AG04450 (cell line): ENCODE data around the gene EXOSC9. TPM values are rescaled to one million over a fixed set of nuclear protein-coding genes. Genes with fewer than 3 reads are reported as not detected.
A peak's percentile ranks its signal among the peaks of the same experiment; 100 is the strongest.

Experiments used
- CTCF ChIA-PET: fragments of 300-600, 350-600 bp; formaldehyde crosslinking; extraction: SDS; loops from one replicate; lab custom pipeline; 2022; ENCODE audit warnings: antibody characterized with exemption, inconsistent platforms; lab: Charles Lee
- POLR2A ChIA-PET: fragments of 350-600 bp; formaldehyde crosslinking; extraction: SDS; loops from one replicate; lab custom pipeline; 2021; ENCODE audit warnings: antibody characterized with exemption, inconsistent platforms; lab: Yijun Ruan, JAX
- DNase-seq: peaks from one replicate; pipeline ENCODE4 v3.0.0-alpha.2; 2011; ENCODE audit warnings: low read depth, low spot score
- H3K27ac ChIP-seq: one replicate; pipeline ENCODE4 v1.5.1; 2012; ENCODE audit warnings: low read depth, low read length, control low read depth
- H3K27me3 ChIP-seq: one replicate; pipeline ENCODE4 v1.6.0; 2012; ENCODE audit warnings: low read length; ENCODE audit not compliant: control insufficient read depth, insufficient read depth
- H3K4me3 ChIP-seq: 2 replicates; pipeline ENCODE4 v1.5.1; 2011; ENCODE audit warnings: mild to moderate bottlenecking, low read depth, low read length, control low read depth
- H3K9me3 ChIP-seq: 2 replicates; pipeline ENCODE4 v1.5.1; 2012; ENCODE audit warnings: low read length; ENCODE audit not compliant: control insufficient read depth, insufficient read depth
- CTCF ChIP-seq: IDR thresholded peaks from 2 replicates; pipeline ENCODE4 v1.5.1; 2011; ENCODE audit warnings: low read depth, low read length, control low read depth, inconsistent platforms
- polyA plus RNA-seq: library from polyadenylated mRNA; depleted of rRNA; stranded (reverse); fragments of >200 nt; gene quantifications from 2 replicates; pipeline ENCODE4 v1.2.3, GENCODE V29; 2011

EXOSC9 gene
- polyA plus RNA-seq, 1 experiment: 34.7 TPM

DNA sequence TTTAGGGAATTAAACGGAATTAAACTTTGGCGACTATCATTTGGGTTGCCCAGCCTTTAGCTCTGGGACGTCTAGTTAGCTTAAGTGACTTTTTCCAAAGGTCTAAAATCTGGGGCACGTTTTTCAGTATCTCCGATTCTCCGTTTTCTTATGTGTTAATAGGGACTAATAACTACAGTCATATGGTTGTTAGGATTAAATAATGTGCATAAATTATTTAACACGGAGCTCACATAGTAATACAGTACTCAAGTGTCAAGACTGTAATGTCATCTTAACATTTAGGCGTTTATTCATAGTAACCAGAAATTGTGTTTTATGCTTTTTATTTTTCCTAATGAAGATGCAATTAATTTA is 23.0 kb downstream of the EXOSC9 start:
- H3K9me3 ChIP-seq: no peaks in the 10 kb centered on the region
- POLR2A ChIA-PET: interaction anchor here (0.9 to 1.1 kb wide), 2 partner anchors 46 to 128 kb away, joined by 4 read pairs; partner anchors contain the start of gene BBS7
- peak overlapping the region; percentile 61 for H3K4me3 ChIP-seq
- H3K27me3 ChIP-seq: no peaks in the 10 kb centered on the region
- DNase-seq: no peak
- TF ChIP-seq CTCF: no peak
- H3K27ac ChIP-seq: no peak overlapping the region
- CTCF ChIA-PET: interaction anchor here (1.4 to 1.6 kb wide), 3 partner anchors 87 to 453 kb away, joined by 4 to 8 read pairs (median 7); no protein-coding TSS in a partner anchor

- no peak overlapping the region for H3K27ac ChIP-seq
- CTCF ChIA-PET: interaction anchor here (1.4 to 1.6 kb wide), 3 partner anchors 88 to 454 kb away, joined by 4 to 8 read pairs (median 7); no protein-coding TSS in a partner anchor
These were observed 23.8 kb downstream of the EXOSC9 start for GRCh38 chr4:121824950-121825349.

GRCh38 chr4:121827853-121828252 is 26.7 kb downstream of the EXOSC9 start:
- CTCF ChIA-PET: interaction anchor here (1.2 kb wide), 1 partner anchor 750 kb away, joined by 3 read pairs; no protein-coding TSS in a partner anchor
- DNase-seq: no peak
- no peaks in the 10 kb centered on the region for H3K9me3 ChIP-seq
- no peaks in the 10 kb centered on the region for H3K27me3 ChIP-seq
- no peak overlapping the region for H3K4me3 ChIP-seq
- TF ChIP-seq CTCF: no peak
- H3K27ac ChIP-seq: no peak overlapping the region
- POLR2A ChIA-PET: no interaction called here

More at GRCh38 chr4:121824950-121825349, 23.8 kb downstream of the EXOSC9 start:
- no peak overlapping the region for H3K4me3 ChIP-seq
- H3K27me3 ChIP-seq: no peaks in the 10 kb centered on the region
- DNase-seq: no peak
- POLR2A ChIA-PET: no interaction called here
- H3K9me3 ChIP-seq: no peaks in the 10 kb centered on the region
- no peak for TF ChIP-seq CTCF

DNA sequence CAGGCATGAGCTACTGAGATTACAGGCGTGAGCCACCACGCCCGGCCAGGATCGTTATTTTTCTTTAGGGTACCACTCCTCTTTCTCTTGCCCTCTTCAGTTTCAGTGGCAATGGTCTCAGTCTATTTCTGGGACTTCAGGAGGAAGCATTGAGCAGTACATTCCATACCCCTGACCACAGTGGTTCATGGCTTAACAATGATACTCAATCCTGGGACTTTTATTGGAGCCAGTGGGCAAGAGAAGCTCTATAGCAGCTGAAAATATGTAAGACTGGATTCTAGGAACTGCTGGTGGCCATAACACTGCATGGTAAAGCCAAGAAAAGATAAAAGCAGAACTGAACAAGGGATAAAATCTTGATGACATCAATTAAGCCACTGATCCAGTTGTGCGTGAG is 28.4 kb downstream of the EXOSC9 start:
- POLR2A ChIA-PET: no interaction called here
- CTCF ChIA-PET: no interaction called here

More for the DNA sequence above, 28.4 kb downstream of the EXOSC9 start:
- no peaks in the 10 kb centered on the region for H3K9me3 ChIP-seq
- DNase-seq: no peak
- H3K27ac ChIP-seq: no peak overlapping the region
- TF ChIP-seq CTCF: no peak
- no peak overlapping the region for H3K4me3 ChIP-seq
- no peaks in the 10 kb centered on the region for H3K27me3 ChIP-seq
